HCT116 (cell line): ENCODE results near the gene FTO. TPM values are rescaled to one million over a fixed set of nuclear protein-coding genes. Genes with fewer than 3 reads are reported as not detected.

Experiments
- ATAC-seq: fragments of 200-7000 bp; cut with Tn5 transposase; 2 replicates; pipeline ENCODE4 v1.9.1; 2020; ENCODE audit warnings: mild to moderate bottlenecking, moderate library complexity
- BruUV-seq: library from RNA; stranded (reverse); fragments of 400-500 nt; replicated peaks from 2 replicates; lab custom pipeline; 2021; lab: Mats Ljungman, UMichigan
- CTCF ChIA-PET: fragments of 300-600 bp; sonication (Branson Sonifier 250); formaldehyde crosslinking; loops from one replicate; lab custom pipeline; 2021; ENCODE audit warnings: antibody characterized with exemption; lab: Charles Lee
- POLR2A ChIA-PET: fragments of 300-600, 350-600 bp; sonication (Branson Sonifier 250); formaldehyde crosslinking; loops from one replicate; lab custom pipeline; 2021; ENCODE audit warnings: antibody characterized with exemption; lab: Charles Lee
- RAD21 ChIA-PET, 2 experiments: fragments of 300-600 bp; sonication (Branson Sonifier 250); formaldehyde crosslinking; loops; one replicate each; lab custom pipeline; 2023; ENCODE audit warnings: low total read pairs in 2 of 2; ENCODE audit not compliant: uncharacterized antibody in 2 of 2, unreplicated experiment in 2 of 2, low non-redundant PET in 1 of 2; lab: Charles Lee
- DNase-seq: peaks from one replicate; pipeline ENCODE4 v3.0.0-alpha.2; 2010; ENCODE audit warnings: low read depth, low spot score
- H2AFZ ChIP-seq: fragments of 200-600 bp; shearing (Covaris generic), sonication (generic); 2 replicates; pipeline ENCODE4 v1.6.1; 2017; ENCODE audit warnings: low read depth, mixed run types, mixed read lengths, antibody characterized with exemption, low read length; ENCODE audit not compliant: poor library complexity, severe bottlenecking
- H3K27ac ChIP-seq: 2 replicates; pipeline ENCODE4 v1.5.1; 2012; ENCODE audit warnings: low read depth, low read length
- H3K27me3 ChIP-seq: fragments of 200-600 bp; sonication (generic); 2 replicates; pipeline ENCODE4 v1.6.1; 2016; ENCODE audit warnings: mixed run types, low read length, mixed read lengths; ENCODE audit not compliant: insufficient read depth
- H3K36me3 ChIP-seq, 2 experiments: fragments of 200-500 bp in 1 of 2; fragments of 200-600 bp in 1 of 2; sonication (Bioruptor generic) in 1 of 2; sonication (generic) in 1 of 2; 2 replicates each; pipeline versions ENCODE4 v1.5.1 to v1.6.1; 2014 to 2016; ENCODE audit warnings: low read length in 2 of 2, inconsistent platforms in 1 of 2, mixed read lengths in 1 of 2, mixed run types in 1 of 2; ENCODE audit not compliant: insufficient read depth in 2 of 2, control insufficient read depth in 1 of 2
- H3K4me1 ChIP-seq, 2 experiments: fragments of 200-600 bp in 1 of 2; sonication (generic) in 1 of 2; 2 replicates each; pipeline versions ENCODE4 v1.5.1 to v1.6.1; 2012 to 2017; ENCODE audit warnings: low read length in 2 of 2, inconsistent platforms in 1 of 2, mild to moderate bottlenecking in 1 of 2, mixed read lengths in 1 of 2, mixed run types in 1 of 2, moderate library complexity in 1 of 2; ENCODE audit not compliant: insufficient read depth in 2 of 2, control insufficient read depth in 1 of 2
- H3K4me2 ChIP-seq: fragments of 200-600 bp; sonication (generic); 2 replicates; pipeline ENCODE4 v1.6.1; 2017; ENCODE audit warnings: mixed run types, low read length, mixed read lengths
- H3K4me3 ChIP-seq, 2 experiments: fragments of 200-600 bp in 1 of 2; sonication (generic) in 1 of 2; replicated peaks in 1 of 2; 2 replicates each; pipeline ENCODE4 v1.5.1; 2011 to 2016; ENCODE audit warnings: low read length in 2 of 2, control low read depth in 1 of 2, low read depth in 1 of 2, mild to moderate bottlenecking in 1 of 2, mixed read lengths in 1 of 2, mixed run types in 1 of 2
- H3K79me2 ChIP-seq: fragments of 200-600 bp; sonication (generic); 2 replicates; pipeline ENCODE4 v1.6.1; 2017; ENCODE audit warnings: mild to moderate bottlenecking, mixed run types, low read length, moderate library complexity, mixed read lengths; ENCODE audit not compliant: insufficient read depth
- H3K9ac ChIP-seq: fragments of 200-600 bp; sonication (generic); 2 replicates; pipeline ENCODE4 v1.6.1; 2016; ENCODE audit warnings: low read length, mixed read lengths
- H3K9me2 ChIP-seq: fragments of 200-600 bp; sonication (generic), shearing (Covaris generic); 2 replicates; pipeline ENCODE4 v1.6.1; 2017; ENCODE audit warnings: mixed run types, mild to moderate bottlenecking, moderate library complexity; ENCODE audit not compliant: insufficient read depth
- H3K9me3 ChIP-seq, 2 experiments: fragments of 200-500 bp in 1 of 2; fragments of 200-600 bp in 1 of 2; sonication (Bioruptor generic) in 1 of 2; sonication (generic) in 1 of 2; 2 replicates each; pipeline ENCODE4 v1.6.1; 2014 to 2017; ENCODE audit warnings: low read length in 2 of 2, mixed read lengths in 2 of 2, inconsistent platforms in 1 of 2, low read depth in 1 of 2, mild to moderate bottlenecking in 1 of 2, mixed run types in 1 of 2, moderate library complexity in 1 of 2; ENCODE audit not compliant: control insufficient read depth in 1 of 2, insufficient read depth in 1 of 2
- H4K20me1 ChIP-seq: fragments of 200-600 bp; sonication (generic), shearing (Covaris generic); 2 replicates; pipeline ENCODE4 v1.6.1; 2017; ENCODE audit warnings: mixed run types, mild to moderate bottlenecking, moderate library complexity; ENCODE audit not compliant: insufficient read depth
- CBX3 ChIP-seq: IDR thresholded peaks from 2 replicates; pipeline ENCODE4 v1.6.1; 2012; ENCODE audit warnings: low read depth
- CEBPB ChIP-seq: IDR thresholded peaks from 2 replicates; pipeline ENCODE4 v1.6.1; 2012; ENCODE audit warnings: low read depth
- CTCF ChIP-seq, 3 experiments: fragments of 200-600 bp in 1 of 3; sonication (generic) in 1 of 3; IDR thresholded peaks in 2 of 3; conservative IDR thresholded peaks in 1 of 3; 2 replicates each; pipeline ENCODE4 v1.5.1; 2012 to 2017; ENCODE audit warnings: low read depth in 2 of 3, low read length in 2 of 3, antibody characterized with exemption in 1 of 3, borderline replicate concordance in 1 of 3, control low read depth in 1 of 3, mild to moderate bottlenecking in 1 of 3, mixed read lengths in 1 of 3, mixed run types in 1 of 3, moderate library complexity in 1 of 3; ENCODE audit not compliant: insufficient read depth in 1 of 3
- EGR1 ChIP-seq: IDR thresholded peaks from 2 replicates; pipeline ENCODE4 v1.6.1; 2012; ENCODE audit warnings: low read depth
- ELF1 ChIP-seq: IDR thresholded peaks from 2 replicates; pipeline ENCODE4 v1.6.1; 2012; ENCODE audit warnings: low read depth, borderline replicate concordance
- EZH2phosphoT487 ChIP-seq: fragments of 200-600 bp; IDR thresholded peaks from 2 replicates; pipeline ENCODE4 v1.6.1; 2018; ENCODE audit warnings: antibody characterized with exemption, borderline replicate concordance
- FOSL1 ChIP-seq: IDR thresholded peaks from 2 replicates; pipeline ENCODE4 v1.6.1; 2012; ENCODE audit warnings: low read depth
- JUND ChIP-seq: IDR thresholded peaks from 2 replicates; pipeline ENCODE4 v1.6.1; 2012
- POLR2A ChIP-seq: IDR thresholded peaks from 2 replicates; pipeline ENCODE4 v1.7.0; 2011; ENCODE audit warnings: borderline replicate concordance; ENCODE audit not compliant: insufficient read depth, insufficient read length; ENCODE audit errors: extremely low read depth
- POLR2AphosphoS5 ChIP-seq: IDR thresholded peaks from 2 replicates; pipeline ENCODE4 v1.6.1; 2011; ENCODE audit warnings: mild to moderate bottlenecking, low read depth, low read length, moderate library complexity
- RAD21 ChIP-seq: IDR thresholded peaks from 2 replicates; pipeline ENCODE4 v1.6.1; 2012; ENCODE audit warnings: low read depth, mild to moderate bottlenecking
- SIN3A ChIP-seq: IDR thresholded peaks from 2 replicates; pipeline ENCODE4 v1.6.1; 2012; ENCODE audit warnings: low read depth
- SP1 ChIP-seq: IDR thresholded peaks from 2 replicates; pipeline ENCODE4 v1.6.1; 2012; ENCODE audit warnings: low read depth
- TCF7L2 ChIP-seq: IDR thresholded peaks from 2 replicates; pipeline ENCODE4 v1.7.0; 2011; ENCODE audit warnings: borderline replicate concordance, inconsistent platforms; ENCODE audit not compliant: insufficient read depth, insufficient read length; ENCODE audit errors: extremely low read depth
- YY1 ChIP-seq: IDR thresholded peaks from 2 replicates; pipeline ENCODE4 v1.6.1; 2011; ENCODE audit warnings: low read length, low read depth, moderate library complexity, mild to moderate bottlenecking; ENCODE audit not compliant: insufficient replicate concordance; ENCODE audit errors: extremely low read depth
- ZNF274 ChIP-seq: fragments of 200-500 bp; sonication (Bioruptor generic); IDR thresholded peaks from 2 replicates; pipeline ENCODE4 v1.6.1; 2014; ENCODE audit warnings: mild to moderate bottlenecking, low read depth, low read length, inconsistent platforms
- intact Hi-C: fragments of 100-400 bp; cut with micrococcal nuclease; formaldehyde crosslinking; loops from 2 replicates; pipeline ENCODE4 v1.10.0; 2022
- total RNA-seq: library from RNA; stranded (reverse); gene quantifications from one replicate; pipeline ENCODE4 v1.2.1, GENCODE V29; 2021; ENCODE audit not compliant: unreplicated experiment
- TF ChIP-seq, protein P1 (sequence below): IDR thresholded peaks from 2 replicates; pipeline ENCODE4 v1.6.1; 2012; ENCODE audit warnings: low read depth
- TF ChIP-seq, protein P2 (sequence below): IDR thresholded peaks from 2 replicates; pipeline ENCODE4 v1.6.1; 2011; ENCODE audit warnings: mild to moderate bottlenecking, low read length, moderate library complexity; ENCODE audit not compliant: insufficient replicate concordance; ENCODE audit errors: extremely low read depth

FTO gene
- total RNA-seq, 1 experiment from 2014 or later, result 55.2 TPM

DNA sequence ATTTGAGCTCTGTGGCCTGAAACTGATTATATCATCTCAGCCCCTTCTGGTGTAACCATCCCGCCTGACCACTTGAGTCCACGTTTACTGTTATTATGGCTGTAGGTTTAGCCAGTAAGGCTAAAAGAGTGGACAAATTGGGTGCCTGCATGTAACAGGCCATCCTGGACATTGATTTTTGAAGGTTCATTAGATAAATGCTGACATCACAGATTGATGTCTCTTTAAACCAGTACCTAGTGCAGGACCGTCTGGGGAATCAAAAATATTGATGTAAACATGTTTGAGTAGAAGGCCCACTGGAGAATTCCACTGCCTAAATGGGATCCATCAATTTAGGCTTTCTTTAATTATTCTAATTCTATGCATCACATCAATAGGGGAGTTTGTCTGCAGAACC, 367.6 kb downstream of the FTO start:
- ChIA-PET RAD21 (no interaction called here), CTCF (no interaction called here), POLR2A (no interaction called here)
- no TSS peak for BruUV-seq
- Histone ChIP-seq H3K79me2 (no peaks in the 10 kb centered on the region), H3K9ac (no peak overlapping the region), H3K27me3 (no peaks in the 10 kb centered on the region), H3K4me1 (peaks cover 0 to 2% of the 10 kb centered on the region in 2 experiments; a peak in 2 of 4 replicates), H2AFZ (no peak overlapping the region), H3K36me3 (no peaks in the 10 kb centered on the region), H3K4me3 (no peak overlapping the region), H3K9me2 (no peaks in the 10 kb centered on the region), H3K27ac (no peak overlapping the region), H4K20me1 (no peaks in the 10 kb centered on the region), H3K4me2 (no peak overlapping the region), H3K9me3 (no peaks in the 10 kb centered on the region)
- DNase-seq (no peak), ATAC-seq (no peak)
- intact Hi-C loops, result no loop called here
- no peak for TF ChIP-seq FOSL1
- TF ChIP-seq RAD21, result no peak
- TF ChIP-seq SP1, result no peak
- no peak for TF ChIP-seq YY1
- TF ChIP-seq SIN3A, result no peak
- TF ChIP-seq POLR2A, result no peak
- no peak for TF ChIP-seq JUND
- no peak for TF ChIP-seq EGR1
- no peak for TF ChIP-seq EZH2phosphoT487
- TF ChIP-seq ZNF274, result no peak
- TF ChIP-seq CTCF (IDR thresholded peaks at IDR 0.05 in 2 of 3, conservative IDR thresholded peaks at IDR 0.05 in 1 of 3; ENCODE audit: borderline replicate concordance in 1 of 3, insufficient read depth in 1 of 3, low read depth in 2 of 3, low read length in 2 of 3), result no peak
- TF ChIP-seq, protein P1, sequence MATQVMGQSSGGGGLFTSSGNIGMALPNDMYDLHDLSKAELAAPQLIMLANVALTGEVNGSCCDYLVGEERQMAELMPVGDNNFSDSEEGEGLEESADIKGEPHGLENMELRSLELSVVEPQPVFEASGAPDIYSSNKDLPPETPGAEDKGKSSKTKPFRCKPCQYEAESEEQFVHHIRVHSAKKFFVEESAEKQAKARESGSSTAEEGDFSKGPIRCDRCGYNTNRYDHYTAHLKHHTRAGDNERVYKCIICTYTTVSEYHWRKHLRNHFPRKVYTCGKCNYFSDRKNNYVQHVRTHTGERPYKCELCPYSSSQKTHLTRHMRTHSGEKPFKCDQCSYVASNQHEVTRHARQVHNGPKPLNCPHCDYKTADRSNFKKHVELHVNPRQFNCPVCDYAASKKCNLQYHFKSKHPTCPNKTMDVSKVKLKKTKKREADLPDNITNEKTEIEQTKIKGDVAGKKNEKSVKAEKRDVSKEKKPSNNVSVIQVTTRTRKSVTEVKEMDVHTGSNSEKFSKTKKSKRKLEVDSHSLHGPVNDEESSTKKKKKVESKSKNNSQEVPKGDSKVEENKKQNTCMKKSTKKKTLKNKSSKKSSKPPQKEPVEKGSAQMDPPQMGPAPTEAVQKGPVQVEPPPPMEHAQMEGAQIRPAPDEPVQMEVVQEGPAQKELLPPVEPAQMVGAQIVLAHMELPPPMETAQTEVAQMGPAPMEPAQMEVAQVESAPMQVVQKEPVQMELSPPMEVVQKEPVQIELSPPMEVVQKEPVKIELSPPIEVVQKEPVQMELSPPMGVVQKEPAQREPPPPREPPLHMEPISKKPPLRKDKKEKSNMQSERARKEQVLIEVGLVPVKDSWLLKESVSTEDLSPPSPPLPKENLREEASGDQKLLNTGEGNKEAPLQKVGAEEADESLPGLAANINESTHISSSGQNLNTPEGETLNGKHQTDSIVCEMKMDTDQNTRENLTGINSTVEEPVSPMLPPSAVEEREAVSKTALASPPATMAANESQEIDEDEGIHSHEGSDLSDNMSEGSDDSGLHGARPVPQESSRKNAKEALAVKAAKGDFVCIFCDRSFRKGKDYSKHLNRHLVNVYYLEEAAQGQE, result no peak
- TF ChIP-seq CEBPB, result no peak
- TF ChIP-seq, protein P2, sequence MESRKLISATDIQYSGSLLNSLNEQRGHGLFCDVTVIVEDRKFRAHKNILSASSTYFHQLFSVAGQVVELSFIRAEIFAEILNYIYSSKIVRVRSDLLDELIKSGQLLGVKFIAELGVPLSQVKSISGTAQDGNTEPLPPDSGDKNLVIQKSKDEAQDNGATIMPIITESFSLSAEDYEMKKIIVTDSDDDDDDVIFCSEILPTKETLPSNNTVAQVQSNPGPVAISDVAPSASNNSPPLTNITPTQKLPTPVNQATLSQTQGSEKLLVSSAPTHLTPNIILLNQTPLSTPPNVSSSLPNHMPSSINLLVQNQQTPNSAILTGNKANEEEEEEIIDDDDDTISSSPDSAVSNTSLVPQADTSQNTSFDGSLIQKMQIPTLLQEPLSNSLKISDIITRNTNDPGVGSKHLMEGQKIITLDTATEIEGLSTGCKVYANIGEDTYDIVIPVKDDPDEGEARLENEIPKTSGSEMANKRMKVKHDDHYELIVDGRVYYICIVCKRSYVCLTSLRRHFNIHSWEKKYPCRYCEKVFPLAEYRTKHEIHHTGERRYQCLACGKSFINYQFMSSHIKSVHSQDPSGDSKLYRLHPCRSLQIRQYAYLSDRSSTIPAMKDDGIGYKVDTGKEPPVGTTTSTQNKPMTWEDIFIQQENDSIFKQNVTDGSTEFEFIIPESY, result no peak
- TF ChIP-seq ELF1, result no peak
- TF ChIP-seq TCF7L2, result no peak
- TF ChIP-seq CBX3, result no peak
- TF ChIP-seq POLR2AphosphoS5, result no peak
